ENCODE results near the gene PHF10.

PHF10 gene

DNA sequence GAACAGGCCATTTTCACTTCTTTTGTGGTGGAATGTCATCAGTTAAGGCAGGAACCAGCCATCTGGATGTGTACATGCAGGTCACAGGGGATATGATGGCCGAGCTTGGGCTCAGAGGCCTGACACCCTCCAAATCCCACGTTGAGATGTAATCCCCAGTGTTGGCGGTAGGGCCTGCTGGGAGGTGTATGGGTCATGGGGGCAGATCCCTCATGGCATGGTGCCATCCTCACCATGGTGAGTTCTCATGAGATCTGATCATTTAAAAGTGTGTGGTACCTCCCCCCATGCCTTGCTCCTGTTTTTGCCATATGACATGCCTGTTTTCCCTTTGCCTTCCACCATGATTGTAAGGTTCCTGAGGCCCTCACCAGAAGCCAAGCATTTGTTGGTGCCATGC is 49.3 kb downstream of the PHF10 start:
- Histone ChIP-seq H3K36me3 (ENCODE audit: control insufficient read depth, insufficient read depth, low read length) (no peaks in the 10 kb centered on the region), H3K9me3 (ENCODE audit: control insufficient read depth, low read length) (no peaks in the 10 kb centered on the region), H3K4me1 (no peaks in the 10 kb centered on the region), H3K79me2 (no peaks in the 10 kb centered on the region), H3K27ac (no peak overlapping the region), H3K4me3 (ENCODE audit: low read depth, low read length) (no peak overlapping the region), H3K27me3 (ENCODE audit: control insufficient read depth, insufficient read depth, low read length) (no peaks in the 10 kb centered on the region), H2AFZ (no peak overlapping the region), H3K9ac (no peak overlapping the region), H3K4me2 (ENCODE audit: low read length) (no peak overlapping the region)
- TF ChIP-seq, protein P1, sequence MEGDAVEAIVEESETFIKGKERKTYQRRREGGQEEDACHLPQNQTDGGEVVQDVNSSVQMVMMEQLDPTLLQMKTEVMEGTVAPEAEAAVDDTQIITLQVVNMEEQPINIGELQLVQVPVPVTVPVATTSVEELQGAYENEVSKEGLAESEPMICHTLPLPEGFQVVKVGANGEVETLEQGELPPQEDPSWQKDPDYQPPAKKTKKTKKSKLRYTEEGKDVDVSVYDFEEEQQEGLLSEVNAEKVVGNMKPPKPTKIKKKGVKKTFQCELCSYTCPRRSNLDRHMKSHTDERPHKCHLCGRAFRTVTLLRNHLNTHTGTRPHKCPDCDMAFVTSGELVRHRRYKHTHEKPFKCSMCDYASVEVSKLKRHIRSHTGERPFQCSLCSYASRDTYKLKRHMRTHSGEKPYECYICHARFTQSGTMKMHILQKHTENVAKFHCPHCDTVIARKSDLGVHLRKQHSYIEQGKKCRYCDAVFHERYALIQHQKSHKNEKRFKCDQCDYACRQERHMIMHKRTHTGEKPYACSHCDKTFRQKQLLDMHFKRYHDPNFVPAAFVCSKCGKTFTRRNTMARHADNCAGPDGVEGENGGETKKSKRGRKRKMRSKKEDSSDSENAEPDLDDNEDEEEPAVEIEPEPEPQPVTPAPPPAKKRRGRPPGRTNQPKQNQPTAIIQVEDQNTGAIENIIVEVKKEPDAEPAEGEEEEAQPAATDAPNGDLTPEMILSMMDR (IDR thresholded peaks at IDR 0.05), result no peak

DNA sequence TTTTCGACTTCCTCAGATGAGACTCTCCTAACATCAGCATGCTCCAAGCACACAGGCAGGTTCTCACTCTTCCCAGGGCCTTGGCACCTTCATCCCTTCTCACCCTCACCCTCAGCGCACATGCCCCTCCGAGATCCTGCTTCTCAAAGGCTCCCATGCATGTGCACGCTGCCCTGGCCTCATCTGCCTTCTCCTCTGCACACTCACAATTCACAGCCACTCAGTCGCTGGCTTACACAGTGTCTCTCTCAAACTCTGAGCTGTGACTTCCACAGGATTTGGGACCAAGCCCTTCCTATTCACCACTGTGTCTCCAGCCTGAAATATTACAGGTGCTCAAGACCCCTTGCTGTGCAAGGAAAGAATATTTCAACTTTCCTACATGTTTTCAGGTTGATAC is 52.7 kb downstream of the PHF10 start:
- Histone ChIP-seq H3K79me2 (no peaks in the 10 kb centered on the region), H3K27ac (no peak overlapping the region), H3K36me3 (ENCODE audit: control insufficient read depth, insufficient read depth, low read length) (no peaks in the 10 kb centered on the region), H3K9me3 (ENCODE audit: control insufficient read depth, low read length) (no peaks in the 10 kb centered on the region), H3K27me3 (ENCODE audit: control insufficient read depth, insufficient read depth, low read length) (no peaks in the 10 kb centered on the region), H3K4me3 (ENCODE audit: low read depth, low read length) (no peak overlapping the region), H3K4me1 (no peaks in the 10 kb centered on the region), H2AFZ (no peak overlapping the region), H3K4me2 (ENCODE audit: low read length) (no peak overlapping the region), H3K9ac (no peak overlapping the region)
- TF ChIP-seq, protein P1 (IDR thresholded peaks at IDR 0.05), result no peak

DNA sequence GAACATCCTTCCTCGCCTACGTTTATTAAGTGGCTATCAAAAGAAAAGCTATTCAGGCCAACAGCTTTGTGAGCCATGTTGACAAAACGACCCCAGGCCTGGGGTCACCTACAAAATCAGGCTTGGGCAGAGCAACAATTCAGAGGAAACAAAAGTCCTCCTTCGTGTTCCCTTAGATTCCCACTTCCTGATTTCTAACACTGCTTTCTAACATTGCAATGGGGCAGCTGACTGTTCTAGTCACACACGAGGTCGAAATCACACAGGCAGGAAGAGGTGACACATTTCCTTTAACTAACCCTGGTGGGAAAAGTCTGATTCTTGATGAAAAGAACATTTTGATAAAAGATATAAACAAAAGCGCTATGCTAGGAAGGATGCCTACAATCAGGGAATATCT is 54.4 kb downstream of the PHF10 start:
- H3K36me3 ChIP-seq (ENCODE audit: control insufficient read depth, insufficient read depth, low read length), result no peaks in the 10 kb centered on the region
- no peaks in the 10 kb centered on the region for H3K79me2 ChIP-seq
- H3K27me3 ChIP-seq (ENCODE audit: control insufficient read depth, insufficient read depth, low read length), result no peaks in the 10 kb centered on the region
- peak overlapping the region; percentile 13 for H3K27ac ChIP-seq
- no peaks in the 10 kb centered on the region for H3K4me1 ChIP-seq
- H3K9ac ChIP-seq, result no peak overlapping the region
- H3K4me3 ChIP-seq (ENCODE audit: low read depth, low read length), result no peak overlapping the region
- no peak overlapping the region for H3K4me2 ChIP-seq (ENCODE audit: low read length)
- H3K9me3 ChIP-seq (ENCODE audit: control insufficient read depth, low read length), result no peaks in the 10 kb centered on the region
- no peak overlapping the region for H2AFZ ChIP-seq
- TF ChIP-seq, protein P1 (IDR thresholded peaks at IDR 0.05), result no peak

DNA sequence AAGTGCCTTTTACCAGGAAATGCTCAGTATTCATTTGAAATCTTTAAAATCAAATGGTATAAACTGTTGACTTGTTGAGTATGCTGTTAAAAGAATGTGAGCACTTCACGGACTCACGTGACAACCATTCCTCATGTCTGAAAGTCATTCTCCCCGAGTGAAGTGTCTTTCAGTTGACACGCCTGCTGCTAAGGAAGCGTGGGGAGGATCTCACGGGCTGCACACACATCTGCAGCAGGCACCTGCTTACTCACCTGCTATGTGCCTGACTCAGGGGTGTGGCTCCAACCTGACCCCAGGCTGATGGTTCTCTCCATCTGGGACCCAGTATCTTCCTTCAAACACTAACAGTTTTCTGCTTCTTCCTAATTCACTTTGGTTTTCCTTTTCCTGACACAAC is 55.2 kb downstream of the PHF10 start:
- Histone ChIP-seq H3K4me1 (no peaks in the 10 kb centered on the region), H3K79me2 (no peaks in the 10 kb centered on the region), H3K4me3 (ENCODE audit: low read depth, low read length) (no peak overlapping the region), H3K36me3 (ENCODE audit: control insufficient read depth, insufficient read depth, low read length) (no peaks in the 10 kb centered on the region), H3K27me3 (ENCODE audit: control insufficient read depth, insufficient read depth, low read length) (no peaks in the 10 kb centered on the region), H3K4me2 (ENCODE audit: low read length) (no peak overlapping the region), H3K9me3 (ENCODE audit: control insufficient read depth, low read length) (no peaks in the 10 kb centered on the region), H3K9ac (no peak overlapping the region), H2AFZ (no peak overlapping the region), H3K27ac (no peak overlapping the region)
- TF ChIP-seq, protein P1 (IDR thresholded peaks at IDR 0.05), result no peak

DNA sequence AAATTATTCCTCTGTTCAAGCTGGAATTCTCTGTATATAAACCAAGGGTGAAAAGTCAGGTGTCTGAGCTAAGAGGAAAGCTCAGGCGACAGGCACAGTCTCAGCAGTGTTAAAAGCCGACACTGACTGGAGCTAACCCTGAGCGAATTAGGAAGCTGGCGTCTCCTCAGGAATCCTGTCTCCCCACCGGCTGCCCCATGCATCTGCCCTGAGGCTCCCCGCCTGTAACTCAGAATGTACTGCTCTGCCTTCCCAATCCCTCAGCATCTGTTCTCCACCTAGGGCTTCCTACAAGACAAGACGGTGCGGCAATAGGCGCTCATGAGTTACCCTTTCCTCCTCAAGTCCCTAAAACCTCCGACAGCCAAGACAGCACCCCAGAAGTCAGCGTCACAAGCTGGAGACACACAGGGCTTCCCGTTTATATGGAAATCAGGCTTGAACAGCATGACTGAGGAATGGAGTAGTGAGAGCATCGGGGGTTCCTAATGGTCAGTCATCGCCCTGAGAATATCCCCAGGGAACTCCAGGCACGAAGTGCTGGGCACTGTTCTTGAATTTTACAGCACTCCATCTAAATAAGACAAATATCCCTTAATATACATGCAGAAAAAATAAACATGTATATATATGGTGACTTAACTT is 56.0 kb downstream of the PHF10 start:
- no peaks in the 10 kb centered on the region for H3K4me1 ChIP-seq
- no peak overlapping the region for H3K4me3 ChIP-seq (ENCODE audit: low read depth, low read length)
- H3K4me2 ChIP-seq (ENCODE audit: low read length), result no peak overlapping the region
- no peak overlapping the region for H3K9ac ChIP-seq
- H2AFZ ChIP-seq, result no peak overlapping the region
- H3K79me2 ChIP-seq, result no peaks in the 10 kb centered on the region
- no peaks in the 10 kb centered on the region for H3K9me3 ChIP-seq (ENCODE audit: control insufficient read depth, low read length)
- H3K27ac ChIP-seq, result no peak overlapping the region
- H3K27me3 ChIP-seq (ENCODE audit: control insufficient read depth, insufficient read depth, low read length), result no peaks in the 10 kb centered on the region
- no peaks in the 10 kb centered on the region for H3K36me3 ChIP-seq (ENCODE audit: control insufficient read depth, insufficient read depth, low read length)
- TF ChIP-seq, protein P1 (IDR thresholded peaks at IDR 0.05), result no peak

Data from parathyroid adenoma (tissue), 2 donors.